Breast epithelium (tissue), 4 donors: ENCODE measurements around the gene PRDM16. TPM values are rescaled to one million over a fixed set of nuclear protein-coding genes. Genes with fewer than 3 reads are reported as not detected.

Experiments used
- DNase-seq, 2 donors: peaks; one replicate each; pipeline ENCODE4 v3.0.0-alpha.2; 2019; ENCODE audit warnings: low spot score in 2 of 2
- H3K27ac ChIP-seq, 2 donors: fragments of 200-600 bp; sonication (generic) in 1 of 2; one replicate each; pipeline ENCODE4 v1.5.1; 2016 to 2019; ENCODE audit warnings: mild to moderate bottlenecking in 1 of 2
- H3K27me3 ChIP-seq, 2 donors: fragments of 200-600 bp; sonication (generic) in 1 of 2; one replicate each; pipeline versions ENCODE4 v1.5.1 to v1.6.0; 2017 to 2019; ENCODE audit warnings: control low read depth in 1 of 2, mild to moderate bottlenecking in 1 of 2
- H3K36me3 ChIP-seq: fragments of 200-600 bp; one replicate; pipeline ENCODE4 v1.5.1; 2019
- H3K4me1 ChIP-seq, 2 donors: fragments of 200-600 bp; sonication (generic); one replicate each; pipeline ENCODE4 v1.5.1; 2016 to 2019; ENCODE audit warnings: control low read depth in 1 of 2
- H3K4me3 ChIP-seq, 3 donors: fragments of 200-600 bp; sonication (generic); 1 replicate in 2 of 3; 2 replicates in 1 of 3; pipeline ENCODE4 v1.5.1; 2016 to 2019; ENCODE audit warnings: mild to moderate bottlenecking in 3 of 3, moderate library complexity in 2 of 3
- H3K9me3 ChIP-seq, 2 donors: fragments of 200-600 bp; sonication (generic) in 1 of 2; one replicate each; pipeline ENCODE4 v1.5.1; 2016 to 2019; ENCODE audit warnings: control low read depth in 1 of 2
- POLR2A ChIP-seq: fragments of 450-650 bp; IDR thresholded peaks from one replicate; pipeline ENCODE4 v1.6.1; 2016; ENCODE audit warnings: antibody characterized with exemption, mild to moderate bottlenecking, moderate library complexity
- POLR2AphosphoS5 ChIP-seq, 3 donors: sonication (generic); formaldehyde crosslinking; IDR thresholded peaks; one replicate each; pipeline ENCODE4 v1.6.1; 2017; ENCODE audit warnings: antibody characterized with exemption in 3 of 3
- intact Hi-C: fragments of 100-400 bp; cut with DNase I; formaldehyde crosslinking; loops from one replicate; pipeline ENCODE4 v1.15.1; 2023; ENCODE audit warnings: low total_unique reads
- total RNA-seq, 3 donors: library from RNA; depleted of rRNA; stranded (reverse); fragments of >200 nt; gene quantifications; one replicate each; pipeline ENCODE4 v1.1.0, GENCODE V29; 2016
- TF ChIP-seq, protein P1 (sequence below), 3 donors: fragments of 450-650 bp; IDR thresholded peaks; one replicate each; pipeline ENCODE4 v1.5.1; 2016 to 2017; ENCODE audit warnings: antibody characterized with exemption in 3 of 3, mild to moderate bottlenecking in 3 of 3, moderate library complexity in 3 of 3

The PRDM16 gene
- total RNA-seq, 3 donors from 2014 or later, result 0.48 to 3.8 (median 3.6) TPM

DNA sequence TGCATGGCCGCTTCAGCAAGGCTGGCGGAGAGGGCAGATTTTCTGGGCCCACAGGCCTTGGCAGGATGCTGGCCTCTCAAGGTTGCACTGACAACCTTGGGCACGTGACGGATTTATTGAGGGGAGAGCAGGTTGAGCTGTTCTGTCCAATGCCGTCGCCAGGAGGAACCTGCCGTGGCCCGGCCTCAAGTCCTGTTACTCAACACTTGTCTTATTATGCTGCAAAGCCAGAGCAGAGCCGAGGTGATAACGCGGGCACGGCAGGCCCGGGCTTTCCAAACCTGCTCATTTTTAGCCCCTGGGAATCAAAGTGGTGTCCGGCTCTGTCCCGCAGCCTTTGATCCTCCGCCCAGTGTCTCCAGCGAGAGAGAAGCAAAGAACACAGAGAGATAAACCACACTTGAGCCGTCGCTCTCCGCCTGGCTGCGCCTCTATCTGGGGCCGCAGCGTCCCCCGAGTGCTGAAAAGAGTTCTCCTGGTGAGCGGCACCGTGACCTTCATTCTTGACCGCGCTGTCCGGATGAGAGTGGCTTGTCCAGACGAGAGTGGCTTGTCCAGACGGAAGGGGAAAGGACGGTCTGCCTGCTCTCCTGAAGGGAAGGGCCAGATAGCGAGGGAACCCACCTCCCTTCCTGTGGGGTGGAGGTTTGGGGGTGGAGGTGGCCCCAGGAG, 223.2 kb downstream of the PRDM16 start:
- DNase-seq, result no peak
- TF ChIP-seq POLR2A, result no peak
- TF ChIP-seq, protein P1, sequence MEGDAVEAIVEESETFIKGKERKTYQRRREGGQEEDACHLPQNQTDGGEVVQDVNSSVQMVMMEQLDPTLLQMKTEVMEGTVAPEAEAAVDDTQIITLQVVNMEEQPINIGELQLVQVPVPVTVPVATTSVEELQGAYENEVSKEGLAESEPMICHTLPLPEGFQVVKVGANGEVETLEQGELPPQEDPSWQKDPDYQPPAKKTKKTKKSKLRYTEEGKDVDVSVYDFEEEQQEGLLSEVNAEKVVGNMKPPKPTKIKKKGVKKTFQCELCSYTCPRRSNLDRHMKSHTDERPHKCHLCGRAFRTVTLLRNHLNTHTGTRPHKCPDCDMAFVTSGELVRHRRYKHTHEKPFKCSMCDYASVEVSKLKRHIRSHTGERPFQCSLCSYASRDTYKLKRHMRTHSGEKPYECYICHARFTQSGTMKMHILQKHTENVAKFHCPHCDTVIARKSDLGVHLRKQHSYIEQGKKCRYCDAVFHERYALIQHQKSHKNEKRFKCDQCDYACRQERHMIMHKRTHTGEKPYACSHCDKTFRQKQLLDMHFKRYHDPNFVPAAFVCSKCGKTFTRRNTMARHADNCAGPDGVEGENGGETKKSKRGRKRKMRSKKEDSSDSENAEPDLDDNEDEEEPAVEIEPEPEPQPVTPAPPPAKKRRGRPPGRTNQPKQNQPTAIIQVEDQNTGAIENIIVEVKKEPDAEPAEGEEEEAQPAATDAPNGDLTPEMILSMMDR (IDR thresholded peaks at IDR 0.05), result no peak
- TF ChIP-seq POLR2AphosphoS5 (IDR thresholded peaks at IDR 0.05), result no peak
- intact Hi-C loops, result no loop called here
- Histone ChIP-seq H3K27me3 (peaks cover 3 to 86% of the 10 kb centered on the region in 2 donors), H3K36me3 (no peaks in the 10 kb centered on the region), H3K9me3 (no peaks in the 10 kb centered on the region), H3K4me1 (no peaks in the 10 kb centered on the region), H3K4me3 (no peak overlapping the region), H3K27ac (no peak overlapping the region)

DNA sequence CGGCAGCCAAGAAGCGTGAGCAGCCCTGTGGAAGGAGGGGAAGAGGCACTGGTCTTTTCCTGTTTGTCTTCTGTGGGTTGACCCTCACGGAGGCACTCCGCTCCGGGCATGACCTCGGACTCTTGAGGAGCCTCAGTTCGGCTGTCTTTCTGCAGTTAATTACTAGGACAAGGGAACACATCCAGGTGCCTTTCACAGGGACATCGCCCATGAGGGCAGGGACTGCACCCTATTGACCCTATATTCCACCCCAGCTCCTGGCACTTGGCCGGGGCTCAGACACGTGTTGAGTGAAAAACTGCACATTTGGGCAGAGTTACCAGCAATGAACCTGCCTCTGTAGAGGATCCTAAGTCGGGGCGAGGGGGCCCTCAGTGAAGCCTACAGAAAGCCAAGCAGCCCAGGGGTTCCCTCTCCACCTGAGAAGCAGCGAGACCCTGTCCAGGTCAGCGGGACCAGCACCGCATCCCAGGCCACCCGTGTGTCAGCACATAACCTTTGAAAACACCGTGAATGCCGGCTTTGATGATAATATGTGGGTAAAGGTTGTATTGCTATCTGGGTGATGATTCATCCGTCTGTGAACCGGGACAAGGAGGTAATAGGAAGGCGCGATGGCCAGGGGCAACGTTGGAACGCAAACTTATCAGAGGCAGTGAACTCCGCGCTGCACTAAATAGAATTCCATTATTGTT, 224.0 kb downstream of the PRDM16 start:
- peaks cover 3 to 88% of the 10 kb centered on the region in 2 donors for H3K27me3 ChIP-seq
- no peaks in the 10 kb centered on the region for H3K9me3 ChIP-seq
- TF ChIP-seq, protein P1 (IDR thresholded peaks at IDR 0.05), result no peak
- TF ChIP-seq POLR2AphosphoS5 (IDR thresholded peaks at IDR 0.05), result no peak
- no peak for TF ChIP-seq POLR2A
- no peak for DNase-seq
- H3K36me3 ChIP-seq, result no peaks in the 10 kb centered on the region
- H3K27ac ChIP-seq, result no peak overlapping the region
- H3K4me1 ChIP-seq, result no peaks in the 10 kb centered on the region
- H3K4me3 ChIP-seq, result no peak overlapping the region
- intact Hi-C loops, result no loop called here

DNA sequence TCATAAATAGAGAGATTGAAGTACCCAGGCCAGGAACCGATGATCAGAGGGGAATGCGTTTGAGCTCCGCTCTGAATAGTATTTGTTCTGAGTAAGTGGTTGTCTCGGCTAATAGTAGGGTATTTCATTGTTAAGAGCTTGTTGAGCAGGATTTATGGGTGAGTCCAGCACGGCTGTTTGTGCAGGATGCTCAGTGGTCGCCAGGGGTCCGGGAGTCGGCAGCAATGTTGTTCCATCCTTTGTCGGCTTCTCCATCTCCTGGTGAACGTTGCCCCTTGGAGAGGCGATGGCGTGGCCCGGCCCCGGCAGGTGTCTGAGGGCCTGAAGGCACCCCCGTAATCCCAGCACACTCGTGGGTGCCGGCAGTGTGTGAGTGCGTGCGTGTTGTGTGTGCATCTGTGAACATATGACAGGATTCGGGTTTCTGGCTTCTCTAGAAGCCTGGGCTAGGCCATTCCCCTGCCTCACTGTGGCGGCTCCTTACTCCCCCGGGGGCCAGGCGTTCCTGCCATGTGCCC, 224.6 kb downstream of the PRDM16 start:
- Histone ChIP-seq H3K27ac (no peak overlapping the region), H3K4me1 (no peaks in the 10 kb centered on the region), H3K9me3 (no peaks in the 10 kb centered on the region), H3K4me3 (no peak overlapping the region), H3K36me3 (no peaks in the 10 kb centered on the region), H3K27me3 (peaks cover 1 to 82% of the 10 kb centered on the region in 2 donors)
- no peak for DNase-seq
- intact Hi-C loops, result no loop called here
- TF ChIP-seq, protein P1 (IDR thresholded peaks at IDR 0.05), result no peak
- TF ChIP-seq POLR2A (no peak), POLR2AphosphoS5 (IDR thresholded peaks at IDR 0.05) (no peak)

DNA sequence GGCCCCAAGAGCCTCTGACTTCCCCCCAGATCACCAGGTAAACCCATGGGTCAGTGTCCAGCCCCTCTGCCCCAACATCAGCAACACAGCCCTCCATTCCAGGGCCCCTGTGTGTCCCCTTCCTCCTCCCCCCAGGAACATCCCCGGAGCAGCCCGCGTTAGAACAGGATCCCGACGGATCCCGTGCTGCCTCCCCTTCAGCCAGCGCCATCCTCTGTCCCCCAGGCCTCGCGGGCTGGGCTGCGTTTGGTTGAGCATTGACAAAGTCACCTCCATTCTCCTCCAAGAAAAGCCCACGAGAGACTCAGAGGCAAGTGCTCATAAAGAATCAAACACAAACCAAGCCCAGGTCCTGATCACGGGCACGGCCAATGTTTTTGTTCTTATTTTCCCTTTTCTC, 225.4 kb downstream of the PRDM16 start:
- intact Hi-C loops, result no loop called here
- Histone ChIP-seq H3K4me3 (no peak overlapping the region), H3K9me3 (no peaks in the 10 kb centered on the region), H3K4me1 (no peaks in the 10 kb centered on the region), H3K27me3 (peaks cover 0 to 74% of the 10 kb centered on the region in 2 donors), H3K27ac (no peak overlapping the region), H3K36me3 (no peaks in the 10 kb centered on the region)
- TF ChIP-seq POLR2A, result no peak
- TF ChIP-seq, protein P1 (IDR thresholded peaks at IDR 0.05), result no peak
- no peak for TF ChIP-seq POLR2AphosphoS5 (IDR thresholded peaks at IDR 0.05)
- DNase-seq, result no peak

DNA sequence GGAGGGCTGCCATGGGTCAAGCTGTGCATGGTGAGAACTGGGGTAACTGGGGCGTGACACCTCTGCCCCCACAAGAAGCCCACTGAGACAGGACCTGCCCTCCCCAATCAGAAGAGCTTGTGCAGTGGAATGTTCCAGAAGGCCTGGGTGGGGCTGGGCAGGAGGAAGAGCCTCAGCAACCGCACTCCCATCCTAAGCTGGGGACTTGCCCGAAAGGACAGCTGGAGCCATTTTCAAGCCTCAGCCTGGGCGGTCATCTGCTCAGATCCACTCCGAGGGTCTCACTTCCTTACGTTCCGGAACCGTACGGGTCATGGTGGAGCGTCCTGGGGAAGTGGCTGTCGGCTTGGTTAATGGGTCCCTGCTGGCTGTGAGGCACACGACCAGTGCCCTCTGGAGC, 226.8 kb downstream of the PRDM16 start:
- H3K4me3 ChIP-seq, result no peak overlapping the region
- DNase-seq, result no peak
- H3K36me3 ChIP-seq, result no peaks in the 10 kb centered on the region
- TF ChIP-seq, protein P1 (IDR thresholded peaks at IDR 0.05), result no peak
- no peak for TF ChIP-seq POLR2AphosphoS5 (IDR thresholded peaks at IDR 0.05)
- no peaks in the 10 kb centered on the region for H3K4me1 ChIP-seq
- H3K9me3 ChIP-seq, result no peaks in the 10 kb centered on the region
- intact Hi-C loops, result no loop called here
- peaks cover 0 to 60% of the 10 kb centered on the region in 2 donors for H3K27me3 ChIP-seq
- no peak overlapping the region for H3K27ac ChIP-seq
